ENCODE results near the gene OR52D1. TPM values are rescaled to one million over a fixed set of nuclear protein-coding genes. Genes with fewer than 3 reads are reported as not detected.

OR52D1 gene
- total RNA-seq, 1 donor from 2014 or later, result not detected

- no peak for DNase-seq (ENCODE audit: low read depth, low spot score)
Observed at GRCh38 chr11:5509803-5510202, 21.3 kb downstream of the OR52D1 start, which contains the start of gene UBQLN3. Gene UBQLN3 (minus strand): TSS chr11:5509957. CDS start chr11:5509558, 399 bp downstream.

DNA sequence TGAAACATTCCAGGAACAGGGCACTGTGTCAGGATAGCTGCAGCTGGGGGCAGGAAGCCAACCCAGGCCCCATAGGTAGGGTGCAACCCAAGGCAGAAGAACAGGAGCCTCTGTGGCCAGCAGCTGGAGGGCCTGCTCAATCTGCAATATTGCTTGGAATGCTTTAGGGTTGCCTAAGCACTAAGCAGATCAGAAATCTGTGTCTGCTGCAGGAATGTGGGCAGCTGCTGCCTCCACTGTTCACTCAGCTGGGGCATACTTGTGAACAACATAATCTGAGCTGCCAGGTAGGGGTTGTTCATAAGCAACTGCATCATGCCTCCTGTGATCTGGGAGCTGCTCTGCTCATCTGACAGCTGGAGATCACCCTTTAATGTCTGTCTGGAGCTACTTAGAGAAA, 26.4 kb downstream of the OR52D1 start:
- no peak for DNase-seq (ENCODE audit: low read depth, low spot score)

- DNase-seq (ENCODE audit: low read depth, low spot score), result no peak
Observed at GRCh38 chr11:5516599-5516998, 28.1 kb downstream of the OR52D1 start, which contains the start of gene UBQLNL. Gene UBQLNL (minus strand): TSS chr11:5516699. CDS start chr11:5516441, 258 bp downstream.

DNA sequence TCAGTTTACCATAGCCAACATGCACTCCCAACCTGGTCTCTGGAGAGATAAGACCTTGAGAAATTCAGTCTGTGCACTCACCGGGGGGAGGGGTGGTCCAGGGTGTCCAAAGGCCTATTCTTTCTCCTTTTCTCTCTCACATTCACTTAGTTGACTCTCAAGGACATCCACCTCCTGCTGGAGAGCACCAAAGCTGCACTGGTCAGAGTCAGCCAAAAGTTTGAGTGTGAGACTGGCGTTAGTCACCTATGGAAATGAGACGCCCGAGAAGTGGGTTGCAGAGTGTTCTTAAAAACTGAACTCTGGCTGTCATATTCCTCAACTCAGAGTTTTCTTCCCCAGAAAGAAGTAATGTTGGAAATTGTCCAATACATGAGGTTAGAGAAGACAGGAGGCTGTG, 33.1 kb downstream of the OR52D1 start:
- DNase-seq (ENCODE audit: low read depth, low spot score), result no peak

- no peak for DNase-seq (ENCODE audit: low read depth, low spot score)
Observed at GRCh38 chr11:5522308-5522707, 33.8 kb downstream of the OR52D1 start.

DNA sequence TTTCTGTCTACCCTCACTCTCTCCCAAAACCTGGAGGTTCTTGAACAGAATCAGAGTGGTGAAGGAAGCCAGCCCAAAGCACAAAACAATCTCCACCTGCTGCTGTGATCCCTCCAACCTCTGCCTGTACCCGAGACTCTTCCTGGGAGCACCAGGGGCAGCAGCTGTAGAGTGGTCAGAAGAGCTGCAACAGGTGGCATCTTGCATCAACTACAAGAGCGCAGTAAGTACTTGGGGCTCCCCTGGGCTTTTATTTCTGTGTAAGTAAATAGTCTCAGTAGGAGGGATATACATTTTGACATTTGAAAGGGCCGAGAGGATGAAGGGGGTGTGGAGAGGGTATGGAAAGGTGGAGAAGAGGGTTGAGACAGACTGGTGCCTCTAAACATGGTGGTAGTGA, 36.3 kb downstream of the OR52D1 start:
- no peak for DNase-seq (ENCODE audit: low read depth, low spot score)

- no peak for DNase-seq (ENCODE audit: low read depth, low spot score)
Observed at GRCh38 chr11:5527716-5528115, 39.2 kb downstream of the OR52D1 start.

DNA sequence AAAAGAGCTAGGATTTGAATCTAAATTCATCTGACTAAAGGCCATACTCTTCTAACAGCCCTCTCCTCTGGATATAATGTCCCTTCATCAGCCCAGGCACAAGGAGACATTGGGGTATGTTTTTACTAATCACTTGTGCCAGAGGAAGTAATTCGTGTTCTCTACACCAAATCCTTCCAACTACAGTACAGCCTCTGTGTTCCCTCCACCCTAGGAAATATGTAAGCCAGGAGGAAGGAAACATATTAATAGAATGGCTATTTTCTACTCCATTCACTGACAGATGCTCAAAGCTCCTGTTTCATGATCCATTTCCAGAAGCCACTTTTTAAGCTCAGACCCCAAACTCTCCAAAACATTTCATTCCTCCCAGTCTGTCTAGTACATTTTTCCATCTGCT, 40.0 kb downstream of the OR52D1 start:
- DNase-seq (ENCODE audit: low read depth, low spot score), result no peak

GRCh38 chr11:5531053-5531831, 42.8 kb downstream of the OR52D1 start:
- no peak for DNase-seq (ENCODE audit: low read depth, low spot score)

GRCh38 chr11:5534046-5534445, 45.6 kb downstream of the OR52D1 start:
- no peak for DNase-seq (ENCODE audit: low read depth, low spot score)

GRCh38 chr11:5536482-5536881, 48.0 kb downstream of the OR52D1 start:
- no peak for DNase-seq (ENCODE audit: low read depth, low spot score)

Other genes starting within 250 kb of the OR52D1 start
- not detected in 2 replicates for gene HBG1, start 238.8 kb upstream of the OR52D1 start, total RNA-seq
- gene HBG2, start 233.9 kb upstream of the OR52D1 start, total RNA-seq, result not detected in 2 replicates
- not detected in 2 replicates for gene HBE1, start 218.7 kb upstream of the OR52D1 start, total RNA-seq
- gene OR51B4, start 186.7 kb upstream of the OR52D1 start, total RNA-seq, result not detected in 2 replicates
- not detected in 2 replicates for gene OR51B2, start 164.4 kb upstream of the OR52D1 start, total RNA-seq
- not detected in 2 replicates for gene OR51B5, start 145.2 kb upstream of the OR52D1 start, total RNA-seq
- not detected in 2 replicates for gene OR51B6, start 137.2 kb upstream of the OR52D1 start, total RNA-seq
- not detected in 2 replicates for gene OR51M1, start 104.9 kb upstream of the OR52D1 start, total RNA-seq
- gene OR51Q1, start 66.6 kb upstream of the OR52D1 start, total RNA-seq, result not detected in 2 replicates
- not detected in 2 replicates for gene OR51I1, start 47.2 kb upstream of the OR52D1 start, total RNA-seq
- not detected in 2 replicates for gene OR51I2, start 39.4 kb upstream of the OR52D1 start, total RNA-seq
- not detected in 2 replicates for gene UBQLN3, start 21.3 kb downstream of the OR52D1 start, total RNA-seq
- gene UBQLNL, start 28.0 kb downstream of the OR52D1 start, total RNA-seq, result 0.04 TPM in 1 of 2 replicates, not detected in the other
- not detected in 2 replicates for gene OR52H1, start 59.9 kb downstream of the OR52D1 start, total RNA-seq
- not detected in 2 replicates for gene OR52B6, start 92.2 kb downstream of the OR52D1 start, total RNA-seq
- gene TRIM6, start 108.0 kb downstream of the OR52D1 start, total RNA-seq, result 2.0 TPM in 2 replicates
- gene TRIM34, start 136.3 kb downstream of the OR52D1 start, total RNA-seq, result 11.3 and 12.9 TPM in 2 replicates
- gene TRIM5, start 196.4 kb downstream of the OR52D1 start, total RNA-seq, result 56.6 and 77.9 TPM in 2 replicates
- gene TRIM22, start 201.1 kb downstream of the OR52D1 start, total RNA-seq, result 116 and 129 TPM in 2 replicates
- not detected in 2 replicates for gene OR56B1, start 247.8 kb downstream of the OR52D1 start, total RNA-seq